ENCODE data around the gene KIAA0513. TPM values are rescaled to one million over a fixed set of nuclear protein-coding genes. Genes with fewer than 3 reads are reported as not detected.

The KIAA0513 gene
- total and polyA plus RNA-seq, 2 of the 13 experiments (the other 11 are each of a cell fraction or from before 2014, with no cell fraction given), result 1.8 TPM

DNA sequence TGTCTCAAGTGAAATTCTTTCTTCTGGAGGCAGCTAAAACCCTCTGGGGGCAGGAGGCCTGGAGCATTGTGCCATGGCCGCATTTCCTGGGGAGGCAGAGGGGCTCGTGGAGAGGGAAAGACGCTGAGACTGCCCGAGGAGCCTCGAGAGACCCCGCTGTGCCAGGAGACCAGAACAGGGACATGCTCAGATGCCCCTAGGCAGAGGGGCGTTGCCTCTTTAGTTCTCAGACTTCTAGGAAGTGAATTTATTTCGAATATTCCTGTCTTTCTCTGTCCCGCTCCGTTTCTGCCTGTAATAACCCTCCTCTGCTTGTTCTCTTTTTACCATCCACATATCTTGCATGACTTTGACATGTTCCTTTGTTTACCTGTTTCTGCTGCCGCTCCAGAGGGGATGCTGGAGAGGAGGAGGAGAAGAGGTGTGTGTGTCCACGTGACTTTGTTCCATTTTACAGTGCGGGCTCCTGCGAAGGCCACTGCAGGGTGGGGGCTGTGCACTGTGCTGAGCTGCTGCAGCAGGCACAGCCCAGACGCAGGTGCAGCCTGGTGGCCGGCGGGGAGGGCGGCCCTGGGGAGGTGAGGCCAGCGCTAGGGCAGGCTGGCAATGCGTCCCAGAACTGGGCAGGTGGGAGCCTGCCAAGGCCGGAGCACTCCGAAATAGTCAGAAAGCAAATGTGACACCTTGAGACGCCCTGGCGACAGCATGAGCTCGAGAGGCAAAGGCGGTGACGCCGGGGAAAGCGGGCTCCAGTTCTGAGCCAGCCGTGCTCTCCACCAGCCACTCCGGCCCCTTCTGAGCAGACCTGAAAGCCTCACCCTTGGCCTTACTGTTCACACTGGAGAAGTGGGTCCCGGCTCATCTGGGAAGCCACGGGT, 54.8 kb downstream of the KIAA0513 start:
- ATAC-seq, result peak; percentile 13; the same call in 2 of the 3 replicates
- no peak for DNase-seq (ENCODE audit: low spot score)
- Histone ChIP-seq H3K27me3 (ENCODE audit: control insufficient read depth in 1 of 2, insufficient read depth in 2 of 2, low read length in 2 of 2) (peaks cover 29 to 78% of the 10 kb centered on the region in 2 experiments), H2AFZ (ENCODE audit: low read length) (no peak overlapping the region), H3K27ac (ENCODE audit: extremely low read length, insufficient read depth, low read length) (no peak overlapping the region), H3K4me2 (ENCODE audit: low read depth, low read length) (no peak overlapping the region), H3K9me3 (ENCODE audit: low read length) (no peaks in the 10 kb centered on the region), H3K9ac (ENCODE audit: insufficient read depth, low read depth, low read length) (no peak overlapping the region), H3K4me3 (replicated peaks in 1 of 3; ENCODE audit: insufficient read depth in 1 of 3, low read depth in 2 of 3, low read length in 3 of 3) (no peak overlapping the region), H3K79me2 (ENCODE audit: insufficient read depth, low read length) (no peaks in the 10 kb centered on the region), H3K36me3 (replicated peaks in 1 of 2; ENCODE audit: control insufficient read depth in 1 of 2, insufficient read depth in 2 of 2, low read length in 2 of 2) (no peaks in the 10 kb centered on the region), H4K20me1 (ENCODE audit: insufficient read depth, low read length) (no peaks in the 10 kb centered on the region), H3K4me1 (ENCODE audit: insufficient read depth, low read length) (peaks cover 7% of the 10 kb centered on the region; the same call in 1 of the 2 replicates)
- POLR2A ChIA-PET, result no interaction called here
- FAIRE-seq, result no peak
- CTCF ChIA-PET (ENCODE audit: low intra/inter-chr PET ratio, low total read pairs), result no interaction called here
- intact Hi-C loops (cut with micrococcal nuclease; ENCODE audit: unreplicated experiment) (no loop called here), in situ Hi-C loops (cut with HindIII; ENCODE audit: extremely low pct_ligation_motif_present, low pct_unique_long_range_greater_than_20kb) (no loop called here)
- 47% methylated on average over 32 of the region's 33 CpGs for WGBS (ENCODE audit: low lambda C conversion rate)
- no TSS peak for BruUV-seq (replicated peaks)
- TF ChIP-seq, protein P1, sequence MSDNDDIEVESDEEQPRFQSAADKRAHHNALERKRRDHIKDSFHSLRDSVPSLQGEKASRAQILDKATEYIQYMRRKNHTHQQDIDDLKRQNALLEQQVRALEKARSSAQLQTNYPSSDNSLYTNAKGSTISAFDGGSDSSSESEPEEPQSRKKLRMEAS (IDR thresholded peaks at IDR 0.05), result no peak
- no peak for TF ChIP-seq CENPX (CRISPR knock-in tag; IDR thresholded peaks at IDR 0.05)
- no peak for TF ChIP-seq ZNF746 (CRISPR knock-in tag; IDR thresholded peaks at IDR 0.05)
- TF ChIP-seq, protein P2, sequence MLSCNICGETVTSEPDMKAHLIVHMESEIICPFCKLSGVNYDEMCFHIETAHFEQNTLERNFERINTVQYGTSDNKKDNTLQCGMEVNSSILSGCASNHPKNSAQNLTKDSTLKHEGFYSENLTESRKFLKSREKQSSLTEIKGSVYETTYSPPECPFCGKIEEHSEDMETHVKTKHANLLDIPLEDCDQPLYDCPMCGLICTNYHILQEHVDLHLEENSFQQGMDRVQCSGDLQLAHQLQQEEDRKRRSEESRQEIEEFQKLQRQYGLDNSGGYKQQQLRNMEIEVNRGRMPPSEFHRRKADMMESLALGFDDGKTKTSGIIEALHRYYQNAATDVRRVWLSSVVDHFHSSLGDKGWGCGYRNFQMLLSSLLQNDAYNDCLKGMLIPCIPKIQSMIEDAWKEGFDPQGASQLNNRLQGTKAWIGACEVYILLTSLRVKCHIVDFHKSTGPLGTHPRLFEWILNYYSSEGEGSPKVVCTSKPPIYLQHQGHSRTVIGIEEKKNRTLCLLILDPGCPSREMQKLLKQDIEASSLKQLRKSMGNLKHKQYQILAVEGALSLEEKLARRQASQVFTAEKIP (CRISPR knock-in tag; IDR thresholded peaks at IDR 0.05; ENCODE audit: borderline replicate concordance), result no peak
- no peak for TF ChIP-seq ZNF619 (CRISPR knock-in tag; IDR thresholded peaks at IDR 0.05)
- peak; percentile 21; the same call in 1 of the 2 replicates for TF ChIP-seq RAD51 (IDR thresholded peaks at IDR 0.05; ENCODE audit: borderline replicate concordance)
- 0 out of 2 replicates have a peak, but pooled peaks have one; percentile 1 for TF ChIP-seq GABPA (IDR thresholded peaks at IDR 0.05; ENCODE audit: low read depth, low read length)
- no peak for TF ChIP-seq GABPA (CRISPR knock-in tag; IDR thresholded peaks at IDR 0.05; ENCODE audit: low read depth)
- TF ChIP-seq, protein P3, sequence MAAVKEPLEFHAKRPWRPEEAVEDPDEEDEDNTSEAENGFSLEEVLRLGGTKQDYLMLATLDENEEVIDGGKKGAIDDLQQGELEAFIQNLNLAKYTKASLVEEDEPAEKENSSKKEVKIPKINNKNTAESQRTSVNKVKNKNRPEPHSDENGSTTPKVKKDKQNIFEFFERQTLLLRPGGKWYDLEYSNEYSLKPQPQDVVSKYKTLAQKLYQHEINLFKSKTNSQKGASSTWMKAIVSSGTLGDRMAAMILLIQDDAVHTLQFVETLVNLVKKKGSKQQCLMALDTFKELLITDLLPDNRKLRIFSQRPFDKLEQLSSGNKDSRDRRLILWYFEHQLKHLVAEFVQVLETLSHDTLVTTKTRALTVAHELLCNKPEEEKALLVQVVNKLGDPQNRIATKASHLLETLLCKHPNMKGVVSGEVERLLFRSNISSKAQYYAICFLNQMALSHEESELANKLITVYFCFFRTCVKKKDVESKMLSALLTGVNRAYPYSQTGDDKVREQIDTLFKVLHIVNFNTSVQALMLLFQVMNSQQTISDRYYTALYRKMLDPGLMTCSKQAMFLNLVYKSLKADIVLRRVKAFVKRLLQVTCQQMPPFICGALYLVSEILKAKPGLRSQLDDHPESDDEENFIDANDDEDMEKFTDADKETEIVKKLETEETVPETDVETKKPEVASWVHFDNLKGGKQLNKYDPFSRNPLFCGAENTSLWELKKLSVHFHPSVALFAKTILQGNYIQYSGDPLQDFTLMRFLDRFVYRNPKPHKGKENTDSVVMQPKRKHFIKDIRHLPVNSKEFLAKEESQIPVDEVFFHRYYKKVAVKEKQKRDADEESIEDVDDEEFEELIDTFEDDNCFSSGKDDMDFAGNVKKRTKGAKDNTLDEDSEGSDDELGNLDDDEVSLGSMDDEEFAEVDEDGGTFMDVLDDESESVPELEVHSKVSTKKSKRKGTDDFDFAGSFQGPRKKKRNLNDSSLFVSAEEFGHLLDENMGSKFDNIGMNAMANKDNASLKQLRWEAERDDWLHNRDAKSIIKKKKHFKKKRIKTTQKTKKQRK (IDR thresholded peaks at IDR 0.05; ENCODE audit: low read length), result no peak
- TF ChIP-seq, protein P4, sequence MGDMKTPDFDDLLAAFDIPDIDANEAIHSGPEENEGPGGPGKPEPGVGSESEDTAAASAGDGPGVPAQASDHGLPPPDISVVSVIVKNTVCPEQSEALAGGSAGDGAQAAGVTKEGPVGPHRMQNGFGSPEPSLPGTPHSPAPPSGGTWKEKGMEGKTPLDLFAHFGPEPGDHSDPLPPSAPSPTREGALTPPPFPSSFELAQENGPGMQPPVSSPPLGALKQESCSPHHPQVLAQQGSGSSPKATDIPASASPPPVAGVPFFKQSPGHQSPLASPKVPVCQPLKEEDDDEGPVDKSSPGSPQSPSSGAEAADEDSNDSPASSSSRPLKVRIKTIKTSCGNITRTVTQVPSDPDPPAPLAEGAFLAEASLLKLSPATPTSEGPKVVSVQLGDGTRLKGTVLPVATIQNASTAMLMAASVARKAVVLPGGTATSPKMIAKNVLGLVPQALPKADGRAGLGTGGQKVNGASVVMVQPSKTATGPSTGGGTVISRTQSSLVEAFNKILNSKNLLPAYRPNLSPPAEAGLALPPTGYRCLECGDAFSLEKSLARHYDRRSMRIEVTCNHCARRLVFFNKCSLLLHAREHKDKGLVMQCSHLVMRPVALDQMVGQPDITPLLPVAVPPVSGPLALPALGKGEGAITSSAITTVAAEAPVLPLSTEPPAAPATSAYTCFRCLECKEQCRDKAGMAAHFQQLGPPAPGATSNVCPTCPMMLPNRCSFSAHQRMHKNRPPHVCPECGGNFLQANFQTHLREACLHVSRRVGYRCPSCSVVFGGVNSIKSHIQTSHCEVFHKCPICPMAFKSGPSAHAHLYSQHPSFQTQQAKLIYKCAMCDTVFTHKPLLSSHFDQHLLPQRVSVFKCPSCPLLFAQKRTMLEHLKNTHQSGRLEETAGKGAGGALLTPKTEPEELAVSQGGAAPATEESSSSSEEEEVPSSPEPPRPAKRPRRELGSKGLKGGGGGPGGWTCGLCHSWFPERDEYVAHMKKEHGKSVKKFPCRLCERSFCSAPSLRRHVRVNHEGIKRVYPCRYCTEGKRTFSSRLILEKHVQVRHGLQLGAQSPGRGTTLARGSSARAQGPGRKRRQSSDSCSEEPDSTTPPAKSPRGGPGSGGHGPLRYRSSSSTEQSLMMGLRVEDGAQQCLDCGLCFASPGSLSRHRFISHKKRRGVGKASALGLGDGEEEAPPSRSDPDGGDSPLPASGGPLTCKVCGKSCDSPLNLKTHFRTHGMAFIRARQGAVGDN (CRISPR knock-in tag; IDR thresholded peaks at IDR 0.05), result peak; percentile 19

Data from HepG2 (cell line).